Left forelimb (tissue), 1 donor: ENCODE results near the gene C19orf73.
"Not testable (repeated sequence)": the region's sequence is repeated elsewhere in the genome, so short reads cannot be mapped to it uniquely, and the experiment has no call there.

Source experiments
- DNase-seq: peaks from one replicate; pipeline ENCODE4 v3.0.0-alpha.2; 2018; ENCODE audit warnings: low spot score

C19orf73 gene

GRCh38 chr19:49121841-49122240, 2.9 kb upstream of the C19orf73 start:
- DNase-seq, result not testable (repeated sequence)

- DNase-seq, result no peak
Observed at GRCh38 chr19:49120868-49121267, 1.9 kb upstream of the C19orf73 start.

- no peak for DNase-seq
Observed at GRCh38 chr19:49120325-49120683, 1.4 kb upstream of the C19orf73 start.

DNA sequence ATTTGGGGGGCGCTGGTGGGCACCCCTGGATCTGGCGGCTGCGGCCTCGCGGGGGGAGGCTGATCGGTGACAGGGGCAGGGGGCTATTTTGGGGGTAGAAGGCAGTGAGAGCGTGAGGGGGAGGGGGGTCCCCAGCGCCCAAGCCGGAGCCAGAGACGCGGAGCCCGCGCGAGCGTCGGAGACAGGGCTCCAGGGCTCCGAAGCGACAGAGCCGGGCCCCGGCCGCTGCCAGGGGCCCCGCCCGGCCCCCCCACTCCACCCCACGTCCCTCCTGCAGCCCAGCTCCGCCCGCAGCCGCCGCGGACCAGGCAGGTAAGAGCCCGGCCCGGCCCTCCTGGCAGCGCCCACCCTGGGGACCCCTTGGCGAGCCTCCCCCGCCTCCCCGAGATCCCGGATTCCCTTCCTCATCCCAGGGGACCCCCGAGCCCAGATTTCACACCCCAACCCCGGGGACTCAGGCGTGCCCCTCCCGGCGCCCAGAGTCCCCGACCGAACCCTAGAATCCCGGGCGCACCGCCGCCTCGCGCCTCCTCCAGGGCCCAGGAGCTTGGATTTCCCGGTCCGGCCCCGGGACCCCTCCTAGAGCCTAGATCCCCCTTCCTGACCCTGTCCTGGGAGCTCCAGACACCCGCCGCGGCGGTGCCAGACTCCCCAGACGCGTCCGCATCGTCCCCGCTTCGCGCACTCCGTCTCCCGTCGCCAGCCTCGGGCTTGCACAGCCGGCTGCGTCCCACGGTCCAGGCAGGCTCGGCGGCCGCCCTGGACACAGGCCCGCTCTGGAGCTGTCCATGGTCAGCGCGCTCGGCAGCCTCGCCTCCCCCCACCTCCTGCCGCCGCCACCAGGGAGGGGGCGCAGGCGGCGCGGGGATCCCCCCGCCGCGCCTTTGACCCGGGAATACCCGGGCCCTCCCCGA, 725 bp upstream of the C19orf73 start, which contains the start of gene PPFIA3:
PPFIA3 (plus strand) TSS at position 134 of the 914 bp plus-strand sequence. CDS start 8,330 bp downstream, outside the sequence.
- DNase-seq, result peak; percentile 83

- DNase-seq, result no peak
Observed at GRCh38 chr19:49117677-49118564, 1.0 kb downstream of the C19orf73 start.

DNA sequence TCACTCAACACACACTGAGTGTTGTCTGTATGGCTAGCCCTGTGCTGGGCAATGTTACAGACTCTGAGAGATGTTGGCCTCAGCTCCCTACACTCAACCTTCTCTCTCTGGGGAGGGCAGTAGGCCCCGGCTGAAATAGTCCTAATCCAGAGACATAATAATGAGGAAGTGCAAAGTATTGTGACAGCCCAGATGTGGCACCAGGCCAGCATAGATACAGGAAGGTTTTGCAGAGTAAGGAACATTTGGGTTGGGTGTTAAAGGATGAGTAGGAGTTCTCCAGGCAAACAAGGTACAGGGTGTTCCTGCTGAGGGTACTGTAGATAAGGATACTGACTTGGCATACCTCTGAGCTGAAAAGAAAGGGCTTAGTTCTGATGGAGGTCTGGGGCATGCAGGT, 2.4 kb downstream of the C19orf73 start:
- DNase-seq, result no peak

DNA sequence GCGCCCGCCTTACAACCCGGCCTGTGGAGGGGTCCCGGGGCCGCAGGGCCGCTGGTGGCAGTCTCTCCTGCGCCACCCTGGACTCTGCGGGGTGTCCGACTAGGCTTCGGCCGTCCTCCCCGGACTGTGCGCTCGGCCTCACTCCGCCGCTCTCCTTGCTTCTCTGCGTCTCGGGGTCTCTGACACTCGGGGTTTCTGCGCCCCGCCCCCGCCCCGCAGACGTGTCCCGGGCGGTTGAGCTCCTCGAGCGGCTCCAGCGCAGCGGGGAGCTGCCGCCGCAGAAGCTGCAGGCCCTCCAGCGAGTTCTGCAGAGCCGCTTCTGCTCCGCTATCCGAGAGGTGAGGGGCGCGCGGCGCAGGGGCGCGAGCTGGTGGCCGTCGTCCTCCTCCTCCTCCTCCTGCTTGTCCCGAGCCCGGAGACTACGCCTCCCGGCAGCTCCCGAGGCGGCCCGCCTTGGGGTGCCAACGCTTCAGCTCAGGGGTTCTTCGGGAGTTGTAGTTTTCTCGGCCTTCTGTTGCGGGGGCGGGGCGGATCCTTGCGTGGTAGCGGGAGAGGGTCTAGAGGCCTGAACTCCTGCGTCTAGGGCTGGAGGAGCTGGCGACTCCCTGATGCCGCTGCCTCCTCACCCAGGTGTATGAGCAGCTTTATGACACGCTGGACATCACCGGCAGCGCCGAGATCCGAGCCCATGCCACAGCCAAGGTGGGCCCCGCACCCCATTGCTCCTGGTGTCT, 4.1 kb downstream of the C19orf73 start:
- DNase-seq, result peak; percentile 82

- peak; percentile 80 for DNase-seq
Observed at GRCh38 chr19:49113762-49114629, 4.9 kb downstream of the C19orf73 start, which contains the start of gene LIN7B. LIN7B (plus strand) TSS chr19:49114370; CDS start chr19:49114405, 35 bp downstream.

DNA sequence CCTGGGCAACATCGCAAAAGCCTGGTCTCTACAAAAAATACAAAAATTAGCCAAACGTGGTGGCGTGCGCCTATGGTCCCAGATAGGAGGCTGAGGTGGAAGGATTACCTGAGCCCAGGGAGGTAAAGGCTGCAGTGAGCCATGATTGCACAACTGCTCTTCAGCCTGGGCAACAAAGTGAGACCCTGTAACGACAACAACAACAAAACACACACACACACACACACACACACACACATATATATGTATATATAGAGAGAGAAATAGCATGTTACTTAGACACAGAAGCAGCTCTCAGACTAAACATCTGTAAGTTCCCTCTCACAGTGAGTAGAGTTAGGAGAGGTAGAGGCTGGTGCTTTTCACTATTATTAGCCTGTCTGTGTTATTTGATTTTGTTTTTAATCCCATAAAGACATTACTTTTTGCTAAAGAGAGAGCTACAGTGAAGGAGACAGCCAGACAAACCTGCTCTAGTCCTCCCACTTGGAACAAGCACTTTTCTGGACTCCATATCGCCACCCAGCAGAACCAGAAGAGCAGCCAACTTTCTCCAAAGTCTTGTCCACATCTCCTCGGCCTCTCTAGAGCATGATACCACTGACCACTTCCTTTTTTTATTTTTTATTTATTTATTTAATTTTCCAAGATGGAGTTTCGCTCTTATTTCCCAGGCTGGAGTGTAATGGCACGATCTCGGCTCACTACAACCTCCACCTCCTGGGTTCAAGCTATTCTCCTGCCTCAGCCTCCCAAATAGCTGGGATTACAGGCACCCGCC, 7.5 kb downstream of the C19orf73 start:
- no peak for DNase-seq

GRCh38 chr19:49110567-49110966, 8.4 kb downstream of the C19orf73 start:
- no peak for DNase-seq

DNA sequence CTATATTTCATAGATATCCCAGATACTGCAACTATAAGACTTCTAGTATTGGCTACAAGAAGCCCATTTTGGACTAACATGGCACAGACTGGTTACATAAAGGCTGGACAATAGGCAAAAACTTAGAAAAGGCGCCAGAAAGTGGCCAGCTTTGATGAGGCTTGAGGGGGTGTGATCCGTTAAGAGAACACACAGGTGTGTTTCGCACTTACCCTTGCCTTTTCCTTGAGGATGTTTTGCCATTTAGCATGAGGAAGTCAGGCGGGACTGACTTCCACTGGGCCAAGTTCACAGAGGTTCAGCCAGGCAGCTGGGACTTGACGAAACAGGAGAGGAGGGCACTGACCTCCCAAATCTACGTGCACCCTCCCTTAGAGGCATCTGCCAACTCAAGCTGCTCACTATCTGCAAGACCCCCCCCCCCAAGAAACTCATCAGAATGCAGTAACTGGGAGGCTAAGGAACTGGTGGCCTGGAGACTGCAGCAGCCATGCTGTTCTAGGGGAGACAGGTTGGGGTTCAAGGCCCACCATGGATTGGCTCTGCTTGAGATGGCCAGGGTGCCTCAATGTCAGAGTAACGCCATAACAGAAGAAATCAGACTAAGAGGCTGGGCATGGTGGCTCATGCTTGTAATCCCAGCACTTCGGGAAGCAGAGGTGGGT, 9.2 kb downstream of the C19orf73 start:
- DNase-seq, result no peak

- no peak for DNase-seq
Observed at GRCh38 chr19:49109051-49109450, 9.9 kb downstream of the C19orf73 start.

GRCh38 chr19:49107625-49108459, 11.1 kb downstream of the C19orf73 start:
- no peak for DNase-seq

DNA sequence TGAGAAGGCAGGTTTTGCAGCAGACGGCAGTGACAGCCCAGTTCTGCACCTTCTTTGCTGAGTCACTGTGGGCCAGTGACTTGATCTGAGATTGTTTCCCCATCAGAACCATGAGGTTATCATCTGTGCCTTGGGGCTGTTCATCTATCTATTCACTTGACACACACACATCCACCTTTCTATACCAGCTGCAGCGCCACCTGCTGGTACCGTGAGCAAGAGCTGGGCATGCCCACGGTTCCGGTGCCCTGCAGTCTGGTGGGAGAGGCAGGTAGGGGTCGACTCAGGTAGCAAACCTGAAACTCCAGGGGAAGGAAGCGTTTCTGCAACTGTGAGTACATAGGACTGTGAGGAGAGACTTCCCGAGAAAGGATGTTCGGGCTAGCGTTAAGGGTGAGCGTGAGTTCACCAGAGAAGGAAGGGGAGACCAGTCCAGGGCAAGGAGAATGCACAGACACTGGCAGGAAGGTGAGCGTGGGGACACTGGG, 12.3 kb downstream of the C19orf73 start:
- DNase-seq, result no peak

DNA sequence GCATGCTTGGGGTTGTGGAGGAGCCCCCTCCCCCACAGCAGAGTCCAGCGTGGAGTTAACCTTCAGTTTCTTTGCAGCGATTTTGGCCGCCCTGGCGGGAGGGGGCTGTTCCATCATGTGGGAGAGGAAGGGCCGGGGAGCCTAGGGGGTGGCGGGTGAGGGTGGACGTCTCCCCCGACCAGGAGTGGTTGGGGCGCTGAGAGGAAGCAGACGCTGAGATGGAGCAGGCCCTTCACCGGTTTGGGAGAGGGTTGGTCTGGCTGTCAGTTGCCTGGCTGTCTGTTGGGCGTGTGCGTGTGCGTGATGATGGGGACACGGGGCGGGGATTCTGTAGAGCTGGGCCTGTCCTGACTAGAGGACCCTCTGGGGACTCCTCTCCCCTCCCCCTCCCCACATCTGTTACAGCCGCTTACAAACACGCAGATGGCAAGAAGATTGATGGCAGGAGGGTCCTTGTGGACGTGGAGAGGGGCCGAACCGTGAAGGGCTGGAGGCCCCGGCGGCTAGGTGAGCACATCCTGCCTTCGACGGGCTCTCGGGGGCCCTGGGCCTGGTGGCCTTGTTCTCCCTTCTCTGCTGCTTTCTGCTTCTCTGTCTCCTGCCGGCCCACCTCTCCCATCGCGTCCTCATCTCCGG, 14.6 kb downstream of the C19orf73 start:
- DNase-seq, result no peak

- no peak for DNase-seq
Observed at GRCh38 chr19:49103331-49104085, 15.4 kb downstream of the C19orf73 start.

- DNase-seq, result no peak
Observed at GRCh38 chr19:49102303-49102702, 16.6 kb downstream of the C19orf73 start.
